Osteocyte (in vitro differentiated cells): ENCODE data around the gene ABITRAM. TPM values are rescaled to one million over a fixed set of nuclear protein-coding genes. Genes with fewer than 3 reads are reported as not detected.
"Not testable (repeated sequence)": the region's sequence is repeated elsewhere in the genome, so short reads cannot be mapped to it uniquely, and the experiment has no call there.

Source experiments
- DNase-seq: peaks from one replicate; pipeline ENCODE4 v3.0.0; 2021; ENCODE audit warnings: mixed read lengths; ENCODE audit not compliant: unreplicated experiment; ENCODE audit errors: extremely low spot score
- H3K27ac Mint-ChIP-seq: one replicate; pipeline ENCODE4 v1.8.0; 2021; ENCODE audit warnings: mild to moderate bottlenecking, mixed read lengths; ENCODE audit not compliant: unreplicated experiment
- H3K27me3 Mint-ChIP-seq: one replicate; pipeline ENCODE4 v1.8.0; 2021; ENCODE audit warnings: mixed read lengths; ENCODE audit not compliant: unreplicated experiment
- H3K36me3 Mint-ChIP-seq: one replicate; pipeline ENCODE4 v1.8.0; 2021; ENCODE audit warnings: mixed read lengths; ENCODE audit not compliant: unreplicated experiment
- H3K4me1 Mint-ChIP-seq: one replicate; pipeline ENCODE4 v1.8.0; 2021; ENCODE audit warnings: mixed read lengths; ENCODE audit not compliant: unreplicated experiment
- H3K4me3 Mint-ChIP-seq: one replicate; pipeline ENCODE4 v1.8.0; 2021; ENCODE audit warnings: mild to moderate bottlenecking, moderate library complexity, mixed read lengths; ENCODE audit not compliant: unreplicated experiment
- H3K9me3 Mint-ChIP-seq: one replicate; pipeline ENCODE4 v1.8.0; 2021; ENCODE audit warnings: mixed read lengths; ENCODE audit not compliant: unreplicated experiment
- total RNA-seq: library from RNA; stranded (reverse); gene quantifications from 2 replicates; pipeline ENCODE4 v1.2.1, GENCODE V29; 2021
- TF ChIP-seq, protein P1 (sequence below): fragments of 200-600 bp; sonication (generic); IDR thresholded peaks from 2 replicates; pipeline ENCODE4 v1.5.0; 2021; ENCODE audit warnings: antibody characterized with exemption, mild to moderate bottlenecking, moderate library complexity

The ABITRAM gene
- total RNA-seq, 1 donor from 2014 or later: 9.0 TPM

- no peak for DNase-seq
- no peak overlapping the region for H3K4me3 Mint-ChIP-seq
- H3K36me3 Mint-ChIP-seq: peaks cover 18% of the 10 kb centered on the region
Measured at GRCh38 chr9:108960331-108960730, 26.1 kb downstream of the ABITRAM start.

DNA sequence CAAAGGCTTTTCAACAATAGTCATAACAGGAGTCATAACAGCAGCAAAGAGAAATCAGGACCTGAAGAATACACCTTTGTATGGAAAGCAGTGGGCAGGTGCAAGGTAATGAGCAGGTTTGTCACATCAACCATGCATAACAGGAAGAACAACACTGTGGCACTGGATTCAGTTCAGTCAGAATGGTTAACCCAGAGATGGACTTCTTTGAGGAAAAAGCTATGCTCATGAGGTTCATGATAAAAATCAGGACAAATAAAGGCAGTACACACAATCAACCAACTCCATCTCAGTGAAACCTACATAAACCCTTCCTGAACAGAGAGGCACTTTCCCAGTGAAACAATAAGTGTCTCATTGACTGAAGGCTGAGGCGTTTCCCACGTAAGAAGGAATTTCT is 27.0 kb downstream of the ABITRAM start:
- Mint-ChIP-seq H3K4me3 (no peak overlapping the region), H3K27me3 (no peaks in the 10 kb centered on the region), H3K4me1 (no peaks in the 10 kb centered on the region), H3K36me3 (peaks cover 24% of the 10 kb centered on the region), H3K9me3 (no peaks in the 10 kb centered on the region), H3K27ac (no peak overlapping the region)
- no peak for DNase-seq
- TF ChIP-seq, protein P1, sequence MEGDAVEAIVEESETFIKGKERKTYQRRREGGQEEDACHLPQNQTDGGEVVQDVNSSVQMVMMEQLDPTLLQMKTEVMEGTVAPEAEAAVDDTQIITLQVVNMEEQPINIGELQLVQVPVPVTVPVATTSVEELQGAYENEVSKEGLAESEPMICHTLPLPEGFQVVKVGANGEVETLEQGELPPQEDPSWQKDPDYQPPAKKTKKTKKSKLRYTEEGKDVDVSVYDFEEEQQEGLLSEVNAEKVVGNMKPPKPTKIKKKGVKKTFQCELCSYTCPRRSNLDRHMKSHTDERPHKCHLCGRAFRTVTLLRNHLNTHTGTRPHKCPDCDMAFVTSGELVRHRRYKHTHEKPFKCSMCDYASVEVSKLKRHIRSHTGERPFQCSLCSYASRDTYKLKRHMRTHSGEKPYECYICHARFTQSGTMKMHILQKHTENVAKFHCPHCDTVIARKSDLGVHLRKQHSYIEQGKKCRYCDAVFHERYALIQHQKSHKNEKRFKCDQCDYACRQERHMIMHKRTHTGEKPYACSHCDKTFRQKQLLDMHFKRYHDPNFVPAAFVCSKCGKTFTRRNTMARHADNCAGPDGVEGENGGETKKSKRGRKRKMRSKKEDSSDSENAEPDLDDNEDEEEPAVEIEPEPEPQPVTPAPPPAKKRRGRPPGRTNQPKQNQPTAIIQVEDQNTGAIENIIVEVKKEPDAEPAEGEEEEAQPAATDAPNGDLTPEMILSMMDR: no peak

More at GRCh38 chr9:108960331-108960730, 26.1 kb downstream of the ABITRAM start:
- Mint-ChIP-seq H3K27ac (no peak overlapping the region), H3K4me1 (no peaks in the 10 kb centered on the region), H3K27me3 (no peaks in the 10 kb centered on the region), H3K9me3 (no peaks in the 10 kb centered on the region)
- TF ChIP-seq, protein P1: no peak

DNA sequence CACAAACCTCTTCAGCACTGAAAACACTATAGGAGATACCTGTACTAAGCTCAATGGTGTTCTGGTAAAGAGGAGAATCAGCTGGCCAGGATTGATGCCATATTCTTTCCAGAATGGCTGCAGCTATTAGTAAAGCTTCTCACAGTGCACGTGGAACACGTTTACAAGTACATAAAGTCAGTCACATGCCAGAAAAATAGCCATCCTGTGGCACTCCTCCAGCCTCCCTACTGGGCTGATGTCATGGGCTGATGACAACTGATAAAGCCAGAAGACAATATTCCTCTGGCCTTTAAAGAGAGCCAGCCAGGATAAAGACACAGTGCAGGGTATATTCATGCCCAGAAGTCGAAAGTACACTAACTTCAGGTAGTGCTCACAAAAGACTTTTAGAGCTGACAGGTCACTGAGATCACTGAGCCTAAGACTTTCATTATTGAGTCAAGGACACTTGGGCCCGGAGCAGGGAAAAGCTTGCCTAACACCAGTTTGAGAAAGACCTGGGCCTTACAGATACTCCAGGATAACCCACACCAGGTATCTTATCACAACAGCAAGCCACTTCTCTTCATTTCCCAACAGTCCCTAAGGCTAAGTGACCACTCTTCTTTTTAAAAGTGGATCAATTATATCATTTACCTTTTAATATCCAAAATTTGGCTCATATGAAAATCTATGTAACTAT is 29.4 kb downstream of the ABITRAM start:
- TF ChIP-seq, protein P1: no peak
- no peak for DNase-seq
- Mint-ChIP-seq H3K27ac (no peak overlapping the region), H3K4me1 (no peaks in the 10 kb centered on the region), H3K27me3 (no peaks in the 10 kb centered on the region), H3K36me3 (peaks cover 31% of the 10 kb centered on the region), H3K9me3 (no peaks in the 10 kb centered on the region), H3K4me3 (no peak overlapping the region)

DNA sequence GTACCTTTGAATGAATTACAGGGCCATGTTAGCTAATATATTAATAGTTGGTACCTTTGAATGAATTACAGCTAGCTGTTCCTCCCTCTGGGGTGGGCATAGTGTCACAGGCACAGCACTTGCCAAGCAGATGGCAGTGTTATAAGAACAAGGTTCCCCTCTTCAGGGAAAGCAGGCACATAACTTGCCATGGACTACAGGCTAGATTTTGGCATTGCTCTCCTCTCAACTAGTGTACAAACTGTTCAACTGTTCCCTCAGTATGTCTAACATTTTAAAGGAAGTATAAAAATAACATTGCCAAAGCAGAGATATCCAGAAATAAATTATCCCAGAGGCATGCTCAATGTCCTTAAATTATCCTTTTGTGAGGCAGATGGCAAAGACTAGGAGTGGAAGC is 33.7 kb downstream of the ABITRAM start:
- Mint-ChIP-seq H3K4me1 (no peaks in the 10 kb centered on the region), H3K4me3 (no peak overlapping the region), H3K27ac (peak overlapping the region; percentile 43), H3K27me3 (no peaks in the 10 kb centered on the region), H3K9me3 (peaks cover 6% of the 10 kb centered on the region), H3K36me3 (peaks cover 35% of the 10 kb centered on the region)
- TF ChIP-seq, protein P1: no peak
- no peak for DNase-seq

- H3K27ac Mint-ChIP-seq, H3K9me3 Mint-ChIP-seq, H3K27me3 Mint-ChIP-seq, H3K4me3 Mint-ChIP-seq, H3K4me1 Mint-ChIP-seq, DNase-seq: not testable (repeated sequence)
- peaks cover 29% of the 10 kb centered on the region for H3K36me3 Mint-ChIP-seq
Measured at GRCh38 chr9:108971392-108971791, 37.2 kb downstream of the ABITRAM start.
